Hepatocyte (in vitro differentiated cells): ENCODE measurements around the gene MRO. TPM values are rescaled to one million over a fixed set of nuclear protein-coding genes. Genes with fewer than 3 reads are reported as not detected.

Experiments used
- DNase-seq: peaks from one replicate; pipeline ENCODE4 v3.0.0-alpha.2; 2016; ENCODE audit warnings: low spot score
- H2AFZ ChIP-seq: fragments of 200-600 bp; sonication (generic); 2 replicates; pipeline ENCODE4 v1.6.0; 2016; ENCODE audit warnings: antibody characterized with exemption, mild to moderate bottlenecking
- H3K27ac ChIP-seq: fragments of 200-600 bp; sonication (generic); 2 replicates; pipeline ENCODE4 v1.5.1; 2016; ENCODE audit warnings: mild to moderate bottlenecking
- H3K27me3 ChIP-seq: fragments of 200-600 bp; sonication (generic); 2 replicates; pipeline ENCODE4 v1.6.1; 2016
- H3K36me3 ChIP-seq: fragments of 200-600 bp; sonication (generic); replicated peaks from 2 replicates; pipeline ENCODE4 v1.5.1; 2016; ENCODE audit warnings: low read depth; ENCODE audit not compliant: insufficient read depth
- H3K4me1 ChIP-seq: fragments of 200-600 bp; sonication (generic); 2 replicates; pipeline ENCODE4 v1.5.1; 2016; ENCODE audit warnings: mild to moderate bottlenecking, moderate library complexity; ENCODE audit not compliant: insufficient read depth
- H3K4me2 ChIP-seq: fragments of 200-600 bp; sonication (generic); 2 replicates; pipeline ENCODE4 v1.6.0; 2016
- H3K4me3 ChIP-seq: fragments of 200-600 bp; sonication (generic); 2 replicates; pipeline ENCODE4 v1.5.1; 2016; ENCODE audit warnings: mild to moderate bottlenecking
- H3K79me2 ChIP-seq: fragments of 200-600 bp; sonication (generic); 2 replicates; pipeline ENCODE4 v1.6.0; 2017; ENCODE audit warnings: mild to moderate bottlenecking
- H3K9me2 ChIP-seq: fragments of 200-600 bp; sonication (generic); replicated peaks from 2 replicates; pipeline ENCODE4 v1.6.0; 2017; ENCODE audit warnings: mild to moderate bottlenecking; ENCODE audit not compliant: insufficient read depth
- H3K9me3 ChIP-seq: fragments of 200-600 bp; sonication (generic); 2 replicates; pipeline ENCODE4 v1.5.1; 2016; ENCODE audit warnings: low read depth, mild to moderate bottlenecking
- H4K20me1 ChIP-seq: fragments of 200-600 bp; sonication (generic); 2 replicates; pipeline ENCODE4 v1.6.0; 2016; ENCODE audit warnings: mild to moderate bottlenecking; ENCODE audit not compliant: insufficient read depth, poor library complexity, severe bottlenecking
- EZH2 ChIP-seq: fragments of 200-600 bp; sonication (generic); IDR thresholded peaks from 2 replicates; pipeline ENCODE4 v1.6.1; 2016; ENCODE audit warnings: antibody characterized with exemption, mild to moderate bottlenecking, borderline replicate concordance
- EZH2phosphoT487 ChIP-seq: fragments of 200-600 bp; sonication (generic); IDR thresholded peaks from one replicate; pipeline ENCODE4 v1.6.1; 2018; ENCODE audit warnings: antibody characterized with exemption, mild to moderate bottlenecking, low read depth, moderate library complexity; ENCODE audit not compliant: unreplicated experiment, severe bottlenecking
- WGBS: methylation state at CpG from one replicate; pipeline ENCODE4 v1.1.6; 2016; ENCODE audit warnings: low lambda C conversion rate; ENCODE audit errors: missing lambda C conversion rate; 5-methylcytosine and 5-hydroxymethylcytosine counted together
- polyA plus RNA-seq: library from polyadenylated mRNA; unstranded; fragments of >200 nt; fragmentation: Nextera tagmentation; extraction: Ambion mirVana; gene quantifications from 2 replicates; pipeline ENCODE4 v1.2.1, GENCODE V29; 2016
- total RNA-seq: library from RNA; depleted of rRNA; stranded (reverse); fragments of >200 nt; gene quantifications from 2 replicates; pipeline ENCODE4 v1.2.3, GENCODE V29; 2014
- TF ChIP-seq, protein P1 (sequence below): fragments of 200-600 bp; sonication (generic); IDR thresholded peaks from 2 replicates; pipeline ENCODE4 v1.5.1; 2016; ENCODE audit warnings: antibody characterized with exemption, mild to moderate bottlenecking; ENCODE audit not compliant: poor library complexity

Gene MRO
- total and polyA plus RNA-seq, 2 experiments from 2014 or later: 1.3 to 2.0 TPM

DNA sequence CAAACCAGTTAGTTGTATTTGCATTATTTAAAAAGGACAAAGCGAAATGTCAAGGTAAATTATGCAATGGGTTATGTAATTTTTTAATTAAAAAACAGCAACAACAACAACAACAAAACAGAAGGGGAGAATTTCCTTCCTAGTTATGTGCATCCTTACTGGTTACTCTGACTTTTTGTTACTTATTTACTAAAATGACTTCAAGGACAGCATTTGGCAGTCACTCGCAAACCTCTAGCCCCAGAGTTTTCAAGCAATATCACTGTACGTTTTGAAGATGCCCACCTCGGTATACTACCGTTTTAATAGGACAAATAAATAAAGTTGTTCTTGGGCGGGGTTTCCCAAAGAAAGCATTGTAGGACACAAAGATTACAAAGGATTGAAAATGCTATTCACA is 24.7 kb upstream of the MRO start:
- Histone ChIP-seq H3K27ac (no peak overlapping the region), H4K20me1 (no peaks in the 10 kb centered on the region), H3K9me2 (no peaks in the 10 kb centered on the region), H3K4me3 (no peak overlapping the region), H2AFZ (no peak overlapping the region), H3K36me3 (no peaks in the 10 kb centered on the region), H3K9me3 (no peaks in the 10 kb centered on the region), H3K4me1 (peaks cover 6% of the 10 kb centered on the region), H3K4me2 (no peak overlapping the region), H3K79me2 (no peaks in the 10 kb centered on the region), H3K27me3 (no peaks in the 10 kb centered on the region)
- TF ChIP-seq, protein P1, sequence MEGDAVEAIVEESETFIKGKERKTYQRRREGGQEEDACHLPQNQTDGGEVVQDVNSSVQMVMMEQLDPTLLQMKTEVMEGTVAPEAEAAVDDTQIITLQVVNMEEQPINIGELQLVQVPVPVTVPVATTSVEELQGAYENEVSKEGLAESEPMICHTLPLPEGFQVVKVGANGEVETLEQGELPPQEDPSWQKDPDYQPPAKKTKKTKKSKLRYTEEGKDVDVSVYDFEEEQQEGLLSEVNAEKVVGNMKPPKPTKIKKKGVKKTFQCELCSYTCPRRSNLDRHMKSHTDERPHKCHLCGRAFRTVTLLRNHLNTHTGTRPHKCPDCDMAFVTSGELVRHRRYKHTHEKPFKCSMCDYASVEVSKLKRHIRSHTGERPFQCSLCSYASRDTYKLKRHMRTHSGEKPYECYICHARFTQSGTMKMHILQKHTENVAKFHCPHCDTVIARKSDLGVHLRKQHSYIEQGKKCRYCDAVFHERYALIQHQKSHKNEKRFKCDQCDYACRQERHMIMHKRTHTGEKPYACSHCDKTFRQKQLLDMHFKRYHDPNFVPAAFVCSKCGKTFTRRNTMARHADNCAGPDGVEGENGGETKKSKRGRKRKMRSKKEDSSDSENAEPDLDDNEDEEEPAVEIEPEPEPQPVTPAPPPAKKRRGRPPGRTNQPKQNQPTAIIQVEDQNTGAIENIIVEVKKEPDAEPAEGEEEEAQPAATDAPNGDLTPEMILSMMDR: no peak
- TF ChIP-seq EZH2phosphoT487: no peak
- no peak for TF ChIP-seq EZH2
- no peak for DNase-seq
- 84% methylated on average over 6 of the region's 6 CpGs for WGBS

DNA sequence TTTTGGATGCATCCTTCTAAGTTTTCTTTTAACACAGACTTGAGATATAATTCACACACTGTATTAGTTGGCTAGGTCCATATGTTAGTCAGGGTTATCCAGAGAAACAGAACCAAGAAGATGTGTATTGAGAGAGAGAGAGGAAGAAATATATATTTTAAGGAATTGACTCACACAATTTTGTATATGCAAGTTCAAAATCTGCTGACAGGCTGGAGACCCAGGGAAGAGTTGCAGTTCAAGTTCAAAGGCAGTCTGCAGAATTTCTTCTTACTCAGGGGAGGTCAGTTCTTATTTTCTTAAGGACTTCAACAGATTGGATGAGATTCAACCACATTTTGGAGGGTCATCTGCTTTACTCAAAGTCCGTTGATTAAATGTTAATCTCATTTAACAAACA is 23.0 kb upstream of the MRO start:
- TF ChIP-seq, protein P1: no peak
- TF ChIP-seq EZH2phosphoT487: no peak
- no peak for TF ChIP-seq EZH2
- H3K4me2 ChIP-seq: no peak overlapping the region
- 0% methylated on average over 1 of the region's 1 CpG for WGBS
- DNase-seq: no peak
- no peak overlapping the region for H3K27ac ChIP-seq
- no peak overlapping the region for H3K4me3 ChIP-seq
- no peak overlapping the region for H2AFZ ChIP-seq
- no peaks in the 10 kb centered on the region for H4K20me1 ChIP-seq
- H3K36me3 ChIP-seq: no peaks in the 10 kb centered on the region
- H3K4me1 ChIP-seq: peaks cover 6% of the 10 kb centered on the region
- H3K9me2 ChIP-seq: no peaks in the 10 kb centered on the region
- no peaks in the 10 kb centered on the region for H3K79me2 ChIP-seq
- H3K27me3 ChIP-seq: no peaks in the 10 kb centered on the region
- no peaks in the 10 kb centered on the region for H3K9me3 ChIP-seq

DNA sequence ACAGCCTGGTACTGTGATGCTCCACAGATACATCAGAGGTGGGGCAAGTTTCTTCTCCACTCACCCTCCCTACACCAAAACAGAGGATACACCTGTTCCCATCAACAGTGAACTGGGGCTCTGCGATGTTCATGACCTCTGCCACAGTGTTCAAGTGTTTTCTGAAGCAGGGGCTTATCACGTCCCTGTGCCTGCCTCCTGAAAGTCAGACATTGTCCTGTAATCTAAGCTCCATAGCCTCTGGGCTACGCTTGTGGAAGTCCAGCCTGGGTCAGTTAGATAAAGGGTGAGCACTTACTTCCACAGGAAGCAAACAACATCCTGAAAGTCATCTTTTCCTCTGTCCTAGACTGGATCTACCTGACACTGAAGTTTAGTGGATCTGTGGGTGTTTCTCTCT is 20.2 kb upstream of the MRO start:
- H3K27ac ChIP-seq: no peak overlapping the region
- 32% methylated on average over 3 of the region's 3 CpGs for WGBS
- DNase-seq: no peak

More for the DNA sequence above, 20.2 kb upstream of the MRO start:
- Histone ChIP-seq H3K9me2 (no peaks in the 10 kb centered on the region), H3K4me3 (no peak overlapping the region), H3K9me3 (no peaks in the 10 kb centered on the region), H2AFZ (no peak overlapping the region), H3K4me2 (no peak overlapping the region), H3K27me3 (no peaks in the 10 kb centered on the region), H4K20me1 (no peaks in the 10 kb centered on the region), H3K4me1 (peaks cover 6% of the 10 kb centered on the region), H3K36me3 (no peaks in the 10 kb centered on the region), H3K79me2 (no peaks in the 10 kb centered on the region)
- TF ChIP-seq EZH2: no peak
- TF ChIP-seq, protein P1: no peak
- no peak for TF ChIP-seq EZH2phosphoT487
